Lung (tissue), 12 donors: ENCODE measurements around the gene ERC2. TPM values are rescaled to one million over a fixed set of nuclear protein-coding genes. Genes with fewer than 3 reads are reported as not detected.
A peak's percentile ranks its signal among the peaks of the same experiment; 100 is the strongest.
"Not testable (repeated sequence)": the region's sequence is repeated elsewhere in the genome, so short reads cannot be mapped to it uniquely, and the experiment has no call there.

ENCODE experiments used
- ATAC-seq: fragments of 200-7000 bp; cut with Tn5 transposase; one replicate; pipeline ENCODE4 v1.9.1; 2020; ENCODE audit warnings: moderate number of reproducible peaks; ENCODE audit not compliant: insufficient read depth, low FRiP score
- DNase-seq, 3 donors: peaks; one replicate each; pipeline ENCODE4 v3.0.0-alpha.2; 2013 to 2017
- H3K27ac ChIP-seq, 2 donors: one replicate each; pipeline ENCODE4 v1.5.1; 2013; ENCODE audit warnings: mild to moderate bottlenecking in 2 of 2, moderate library complexity in 2 of 2, control low read depth in 1 of 2, inconsistent platforms in 1 of 2, low read depth in 1 of 2, low read length in 1 of 2
- H3K27me3 ChIP-seq, 3 donors: one replicate each; pipeline ENCODE4 v1.5.1; 2013; ENCODE audit warnings: low read length in 2 of 3; ENCODE audit not compliant: control insufficient read depth in 3 of 3, insufficient read depth in 3 of 3
- H3K36me3 ChIP-seq, 4 donors: one replicate each; pipeline ENCODE4 v1.5.1; 2013; ENCODE audit warnings: low read length in 4 of 4, mild to moderate bottlenecking in 1 of 4, moderate library complexity in 1 of 4; ENCODE audit not compliant: control insufficient read depth in 4 of 4, insufficient read depth in 4 of 4
- H3K4me1 ChIP-seq, 5 donors: one replicate each; pipeline ENCODE4 v1.5.1; 2013; ENCODE audit warnings: low read length in 5 of 5, mild to moderate bottlenecking in 2 of 5, moderate library complexity in 1 of 5; ENCODE audit not compliant: control insufficient read depth in 5 of 5, insufficient read depth in 5 of 5
- H3K4me3 ChIP-seq: one replicate; pipeline ENCODE4 v1.5.1; 2013; ENCODE audit warnings: mild to moderate bottlenecking, control low read depth, moderate library complexity
- H3K9ac ChIP-seq, 2 donors: one replicate each; pipeline ENCODE4 v1.5.1; 2013; ENCODE audit warnings: low read length in 2 of 2, control low read depth in 1 of 2; ENCODE audit not compliant: insufficient read depth in 1 of 2
- H3K9me3 ChIP-seq, 4 donors: one replicate each; pipeline ENCODE4 v1.5.1; 2013; ENCODE audit warnings: low read length in 3 of 4, mild to moderate bottlenecking in 1 of 4, moderate library complexity in 1 of 4; ENCODE audit not compliant: control insufficient read depth in 4 of 4, insufficient read depth in 3 of 4
- CTCF ChIP-seq: IDR thresholded peaks from 2 replicates; pipeline ENCODE4 v1.5.1; 2012; ENCODE audit warnings: mild to moderate bottlenecking; ENCODE audit errors: control extremely low read depth, extremely low read depth
- WGBS, 2 donors: extraction: QIAGEN DNeasy Blood & Tissue Kit; methylation state at CpG; one replicate each; pipeline ENCODE4 v1.1.7; 2013; 5-methylcytosine and 5-hydroxymethylcytosine counted together
- polyA plus RNA-seq, 2 donors: library from polyadenylated mRNA; stranded (reverse); fragments of 200-250 nt; gene quantifications; one replicate each; pipeline ENCODE4 v1.2.1, GENCODE V29; 2013
- total RNA-seq, 2 donors: library from RNA; depleted of rRNA in 1 of 2; stranded (reverse); fragments of >200 nt in 1 of 2; gene quantifications; one replicate each; pipeline ENCODE4 v1.2.1, GENCODE V29; 2014 to 2021
- donor health status: control.
- donor health status: control.
- donor health status: Bipolar disorder and iron deficiency.
- donor health status: healthy.
- donor health status: DM: yes; HTN: yes; CAD: no.

The ERC2 gene
- total and polyA plus RNA-seq, 4 donors, result 0.20 to 3.5 (median 0.97) TPM

GRCh38 chr3:55505776-55506175, 962.5 kb downstream of the ERC2 start:
- Histone ChIP-seq H3K4me1 (peaks cover 0 to under 1% (median 0%) of the 10 kb centered on the region in 5 donors), H3K4me3 (no peak overlapping the region), H3K27me3 (peaks cover 0 to 4% (median 0%) of the 10 kb centered on the region in 3 donors), H3K36me3 (no peaks in the 10 kb centered on the region), H3K9ac (no peak overlapping the region), H3K9me3 (no peaks in the 10 kb centered on the region), H3K27ac (no peak overlapping the region)
- ATAC-seq (no peak), DNase-seq (no peak)
- no peak for TF ChIP-seq CTCF
- WGBS, 2 donors, result 58 to 84% methylated on average over 4 of the region's 4 CpGs

- 60 to 63% methylated on average over 6 of the region's 6 CpGs for WGBS, 2 donors
- not testable (repeated sequence) for H3K36me3 ChIP-seq, H3K9ac ChIP-seq, ATAC-seq, H3K27ac ChIP-seq, H3K9me3 ChIP-seq, H3K27me3 ChIP-seq, H3K4me1 ChIP-seq, H3K4me3 ChIP-seq
- DNase-seq, result peak in 1 of 3 donors; percentile 28
These were observed 963.2 kb downstream of the ERC2 start for GRCh38 chr3:55505102-55505501.

- TF ChIP-seq CTCF, result no peak
- H3K27ac ChIP-seq, result no peak overlapping the region
- no peak overlapping the region for H3K9ac ChIP-seq
- H3K36me3 ChIP-seq, result no peaks in the 10 kb centered on the region
- ATAC-seq (no peak), DNase-seq (no peak)
- WGBS, 2 donors, result 83 to 84% methylated on average over 3 of the region's 3 CpGs
- no peaks in the 10 kb centered on the region for H3K9me3 ChIP-seq
- H3K4me1 ChIP-seq, result no peaks in the 10 kb centered on the region
- peaks cover 0 to 6% (median 0%) of the 10 kb centered on the region in 3 donors for H3K27me3 ChIP-seq
- H3K4me3 ChIP-seq, result no peak overlapping the region
These were observed 966.4 kb downstream of the ERC2 start for GRCh38 chr3:55501905-55502304.

GRCh38 chr3:55500555-55501330, 967.5 kb downstream of the ERC2 start:
- no peak overlapping the region for H3K9ac ChIP-seq
- peaks cover 0 to 6% (median 0%) of the 10 kb centered on the region in 3 donors for H3K27me3 ChIP-seq
- no peaks in the 10 kb centered on the region for H3K4me1 ChIP-seq
- no peak overlapping the region for H3K27ac ChIP-seq
- DNase-seq, result no peak
- WGBS, 2 donors, result 70 to 75% methylated on average over 5 of the region's 5 CpGs
- H3K36me3 ChIP-seq, result no peaks in the 10 kb centered on the region
- H3K9me3 ChIP-seq, result no peaks in the 10 kb centered on the region
- ATAC-seq, result no peak
- no peak overlapping the region for H3K4me3 ChIP-seq
- no peak for TF ChIP-seq CTCF
